Vagina (tissue), 2 donors: ENCODE measurements around the gene FOXK1. TPM values are rescaled to one million over a fixed set of nuclear protein-coding genes. Genes with fewer than 3 reads are reported as not detected.

Source experiments
- DNase-seq, 2 donors: peaks; one replicate each; pipeline ENCODE4 v3.0.0-alpha.2; 2017; ENCODE audit errors: extremely low spot score in 2 of 2
- H3K27ac ChIP-seq: fragments of 200-600 bp; sonication (generic); one replicate; pipeline ENCODE4 v1.5.1; 2019
- H3K27me3 ChIP-seq: fragments of 200-600 bp; sonication (generic); one replicate; pipeline ENCODE4 v1.5.1; 2019
- H3K36me3 ChIP-seq, 2 donors: fragments of 200-600 bp; sonication (generic); one replicate each; pipeline ENCODE4 v1.5.1; 2017 to 2019
- H3K4me1 ChIP-seq: fragments of 200-600 bp; sonication (generic); one replicate; pipeline ENCODE4 v1.5.1; 2019
- H3K4me3 ChIP-seq, 2 donors: fragments of 200-600 bp; sonication (generic); 1 replicate in 1 of 2; 2 replicates in 1 of 2; pipeline ENCODE4 v1.5.1; 2016 to 2019
- H3K9me3 ChIP-seq: fragments of 200-600 bp; sonication (generic); one replicate; pipeline ENCODE4 v1.5.1; 2019
- CTCF ChIP-seq, 3 experiments: fragments of 450-650 bp in 2 of 3; fragments of 200-600 bp in 1 of 3; sonication (generic) in 1 of 3; IDR thresholded peaks; one replicate each; pipeline ENCODE4 v1.5.1; 2017 to 2019; ENCODE audit warnings: antibody characterized with exemption in 3 of 3, mild to moderate bottlenecking in 2 of 3, moderate library complexity in 2 of 3
- POLR2A ChIP-seq, 2 donors: fragments of 450-650 bp; IDR thresholded peaks; one replicate each; pipeline ENCODE4 v1.6.1; 2017; ENCODE audit warnings: antibody characterized with exemption in 2 of 2, mild to moderate bottlenecking in 2 of 2, moderate library complexity in 2 of 2
- POLR2AphosphoS5 ChIP-seq, 2 donors: sonication (generic); formaldehyde crosslinking; IDR thresholded peaks; one replicate each; pipeline ENCODE4 v1.9.0; 2017; ENCODE audit warnings: antibody characterized with exemption in 2 of 2, mild to moderate bottlenecking in 2 of 2, low read depth in 1 of 2; ENCODE audit not compliant: insufficient read depth in 1 of 2
- intact Hi-C: fragments of 100-400 bp; cut with DNase I; formaldehyde crosslinking; loops from one replicate; pipeline ENCODE4 v1.15.1; 2023
- total RNA-seq: library from RNA; depleted of rRNA; stranded (reverse); fragments of >200 nt; gene quantifications from one replicate; pipeline ENCODE4 v1.2.3, GENCODE V29; 2016

The FOXK1 gene
- total RNA-seq, 1 donor from 2014 or later, result 28.5 TPM

DNA sequence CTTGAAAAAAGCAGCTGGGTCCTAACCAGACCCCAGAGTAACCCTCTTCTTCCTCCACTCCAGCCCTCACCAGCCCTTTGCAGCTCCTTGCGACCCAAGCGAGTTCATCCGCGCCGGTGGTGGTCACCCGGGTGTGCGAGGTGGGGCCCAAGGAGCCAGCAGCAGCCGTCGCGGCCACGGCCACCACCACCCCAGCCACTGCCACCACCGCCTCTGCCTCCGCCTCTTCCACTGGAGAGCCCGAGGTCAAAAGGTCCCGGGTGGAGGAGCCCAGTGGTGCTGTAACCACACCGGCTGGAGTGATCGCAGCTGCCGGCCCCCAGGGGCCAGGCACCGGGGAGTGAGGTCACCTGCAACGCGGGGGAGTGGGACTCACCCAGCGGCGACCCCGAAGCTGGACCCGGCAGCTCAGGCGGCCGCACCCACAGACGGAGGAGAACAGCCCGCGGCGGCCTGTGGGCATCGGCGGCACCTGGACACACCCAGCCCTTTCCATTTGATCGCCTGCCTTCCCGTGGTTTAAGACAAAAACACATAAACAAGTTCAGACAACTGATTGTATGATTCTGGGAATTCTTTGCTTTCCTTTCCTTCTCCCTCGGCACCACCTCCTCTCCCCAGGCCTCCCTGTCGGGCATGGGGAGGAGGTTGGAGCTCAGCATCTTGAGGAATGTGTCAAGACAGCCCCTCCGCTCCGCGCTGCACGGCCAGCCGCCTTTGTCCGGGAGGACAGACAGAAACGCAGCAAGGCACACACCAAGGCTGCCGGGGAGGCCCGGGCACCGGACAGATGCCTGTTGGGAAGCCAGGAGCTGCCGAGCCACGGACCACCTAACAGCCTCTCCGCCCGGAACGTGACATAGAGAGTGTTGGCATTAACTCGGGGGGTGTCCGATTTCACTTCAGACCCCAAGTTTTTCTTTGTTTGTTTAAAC lies 80.3 kb downstream of the FOXK1 start:
- Histone ChIP-seq H3K4me3 (no peak overlapping the region), H3K9me3 (no peaks in the 10 kb centered on the region), H3K27ac (no peak overlapping the region), H3K4me1 (no peaks in the 10 kb centered on the region), H3K36me3 (peaks cover 0 to 70% of the 10 kb centered on the region in 2 donors), H3K27me3 (no peaks in the 10 kb centered on the region)
- no peak for DNase-seq
- intact Hi-C loops, result no loop called here
- TF ChIP-seq POLR2AphosphoS5 (IDR thresholded peaks at IDR 0.05; ENCODE audit: insufficient read depth in 1 of 2, low read depth in 1 of 2) (no peak), CTCF (IDR thresholded peaks at IDR 0.05) (no peak), POLR2A (IDR thresholded peaks at IDR 0.05) (no peak)

GRCh38 chr7:4763091-4763793 lies 81.1 kb downstream of the FOXK1 start:
- no peak for DNase-seq
- Histone ChIP-seq H3K4me1 (no peaks in the 10 kb centered on the region), H3K36me3 (peaks cover 0 to 61% of the 10 kb centered on the region in 2 donors), H3K27me3 (no peaks in the 10 kb centered on the region), H3K9me3 (no peaks in the 10 kb centered on the region), H3K4me3 (no peak overlapping the region), H3K27ac (no peak overlapping the region)
- TF ChIP-seq CTCF (IDR thresholded peaks at IDR 0.05) (no peak), POLR2A (IDR thresholded peaks at IDR 0.05) (no peak), POLR2AphosphoS5 (IDR thresholded peaks at IDR 0.05; ENCODE audit: insufficient read depth in 1 of 2, low read depth in 1 of 2) (no peak)
- intact Hi-C loops, result no loop called here

GRCh38 chr7:4763794-4764185 lies 81.7 kb downstream of the FOXK1 start:
- H3K27me3 ChIP-seq, result no peaks in the 10 kb centered on the region
- TF ChIP-seq CTCF (IDR thresholded peaks at IDR 0.05), result no peak
- no peak for TF ChIP-seq POLR2AphosphoS5 (IDR thresholded peaks at IDR 0.05; ENCODE audit: insufficient read depth in 1 of 2, low read depth in 1 of 2)
- no peak for TF ChIP-seq POLR2A (IDR thresholded peaks at IDR 0.05)
- no peak overlapping the region for H3K4me3 ChIP-seq
- H3K27ac ChIP-seq, result no peak overlapping the region
- no peaks in the 10 kb centered on the region for H3K4me1 ChIP-seq
- no peaks in the 10 kb centered on the region for H3K9me3 ChIP-seq
- no peak for DNase-seq
- intact Hi-C loops, result no loop called here
- H3K36me3 ChIP-seq, result peaks cover 0 to 57% of the 10 kb centered on the region in 2 donors

- H3K4me3 ChIP-seq, result no peak overlapping the region
- intact Hi-C loops, result no loop called here
- TF ChIP-seq CTCF (IDR thresholded peaks at IDR 0.05), result no peak
- TF ChIP-seq POLR2AphosphoS5 (IDR thresholded peaks at IDR 0.05; ENCODE audit: insufficient read depth in 1 of 2, low read depth in 1 of 2), result no peak
- no peak for TF ChIP-seq POLR2A (IDR thresholded peaks at IDR 0.05)
- H3K27ac ChIP-seq, result no peak overlapping the region
- H3K27me3 ChIP-seq, result no peaks in the 10 kb centered on the region
- no peak for DNase-seq
- no peaks in the 10 kb centered on the region for H3K4me1 ChIP-seq
- no peaks in the 10 kb centered on the region for H3K9me3 ChIP-seq
- H3K36me3 ChIP-seq, result peaks cover 0 to 50% of the 10 kb centered on the region in 2 donors
Observed at GRCh38 chr7:4764402-4765007, 82.4 kb downstream of the FOXK1 start.
